Renal pelvis (tissue), 3 donors: ENCODE results near the gene SLC22A14. TPM values are rescaled to one million over a fixed set of nuclear protein-coding genes. Genes with fewer than 3 reads are reported as not detected.

ENCODE experiments used
- polyA plus RNA-seq, 3 donors: library from polyadenylated mRNA; unstranded; fragments of 120-200 nt; gene quantifications; one replicate each; pipeline ENCODE4 v1.2.1, GENCODE V29; 2013; ENCODE audit not compliant: insufficient read length in 3 of 3

The SLC22A14 gene
- polyA plus RNA-seq, 3 donors: 0.36 to 1.1 (median 0.90) TPM

Other genes starting within 250 kb of the SLC22A14 start
- 1 to 10 TPM in 2 of 3 donors, under 1 TPM in 1; 0.56 to 1.6 (median 1.5) TPM for gene DLEC1, start 243.1 kb upstream of the SLC22A14 start, polyA plus RNA-seq
- 100 to 1,000 TPM; 138 to 154 (median 150) TPM for gene ACAA1, start 145.2 kb upstream of the SLC22A14 start, polyA plus RNA-seq
- gene MYD88, start 143.6 kb upstream of the SLC22A14 start, polyA plus RNA-seq: 10 to 100 TPM; 24.3 to 28.5 (median 28.2) TPM
- gene OXSR1, start 116.8 kb upstream of the SLC22A14 start, polyA plus RNA-seq: 10 to 100 TPM; 44.4 to 52.0 (median 46.4) TPM
- 1 to 10 TPM; 2.6 to 6.1 (median 4.8) TPM for gene SLC22A13, start 16.5 kb upstream of the SLC22A14 start, polyA plus RNA-seq
- 10 to 100 TPM; 11.1 to 14.5 (median 14.0) TPM for gene XYLB, start 64.5 kb downstream of the SLC22A14 start, polyA plus RNA-seq
- 10 to 100 TPM; 16.0 to 21.8 (median 20.7) TPM for gene ACVR2B, start 171.6 kb downstream of the SLC22A14 start, polyA plus RNA-seq
- 10 to 100 TPM in 2 of 3 donors, 1 to 10 TPM in 1; 9.4 to 20.9 (median 17.7) TPM for gene EXOG, start 214.0 kb downstream of the SLC22A14 start, polyA plus RNA-seq